Posterior vena cava (tissue), 2 donors: ENCODE results near the gene NIT1. TPM values are rescaled to one million over a fixed set of nuclear protein-coding genes. Genes with fewer than 3 reads are reported as not detected.

Experiments used
- DNase-seq: peaks from one replicate; pipeline ENCODE4 v3.0.0-alpha.2; 2020; ENCODE audit warnings: low spot score
- intact Hi-C, 2 donors: fragments of 100-400 bp; cut with DNase I; formaldehyde crosslinking; loops; one replicate each; pipeline versions ENCODE4 v1.14.1 to v1.14.2; 2022 to 2023
- total RNA-seq, 2 donors: library from RNA; stranded (reverse); fragmentation: NEBNext Ultra II Directional; extraction: Animal tissue kit (Norgen Biotek cat#: 25700); gene quantifications; one replicate each; pipeline ENCODE4 v1.2.1, GENCODE V29; 2021
- donor health status: DM: yes; HTN: yes; CAD: no.
- donor health status: DM: yes; HTN: yes; CAD: no.

Gene NIT1
- total RNA-seq, 2 donors from 2014 or later, result 23.7 to 29.6 TPM

DNA sequence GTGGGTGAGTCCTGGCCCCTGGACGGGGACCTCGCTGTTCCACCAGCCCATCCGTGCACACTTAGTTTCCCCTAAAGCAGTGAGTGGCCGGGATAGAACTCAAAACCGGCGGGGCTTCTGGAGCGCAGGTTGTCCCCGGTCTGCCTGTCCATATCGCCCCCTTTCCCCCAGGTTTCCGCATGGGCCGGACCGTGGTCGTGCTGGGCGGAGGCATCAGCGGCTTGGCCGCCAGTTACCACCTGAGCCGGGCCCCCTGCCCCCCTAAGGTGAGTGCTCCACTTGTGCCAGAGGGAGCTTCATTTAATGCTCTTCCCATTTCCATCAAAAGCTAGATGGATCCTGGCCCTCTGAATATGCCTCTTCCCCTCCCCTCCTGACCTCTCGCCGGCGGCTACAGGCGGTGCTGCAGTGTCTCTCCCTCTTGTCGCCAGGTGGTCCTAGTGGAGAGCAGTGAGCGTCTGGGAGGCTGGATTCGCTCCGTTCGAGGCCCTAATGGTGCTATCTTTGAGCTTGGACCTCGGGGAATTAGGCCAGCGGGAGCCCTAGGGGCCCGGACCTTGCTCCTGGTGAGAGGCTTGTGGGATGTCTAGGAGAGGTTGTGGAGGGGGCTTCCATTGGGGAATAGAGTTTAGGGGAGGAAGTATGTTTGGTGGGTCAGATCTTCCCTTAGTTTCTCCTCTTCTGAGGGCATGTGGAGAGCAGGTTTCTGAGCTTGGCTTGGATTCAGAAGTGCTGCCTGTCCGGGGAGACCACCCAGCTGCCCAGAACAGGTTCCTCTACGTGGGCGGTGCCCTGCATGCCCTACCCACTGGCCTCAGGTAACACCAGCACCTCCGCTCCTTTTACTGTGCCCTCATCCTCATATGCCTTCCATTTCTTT lies 49.0 kb downstream of the NIT1 start:
- intact Hi-C loops, result no loop called here
- peak; percentile 78 for DNase-seq

DNA sequence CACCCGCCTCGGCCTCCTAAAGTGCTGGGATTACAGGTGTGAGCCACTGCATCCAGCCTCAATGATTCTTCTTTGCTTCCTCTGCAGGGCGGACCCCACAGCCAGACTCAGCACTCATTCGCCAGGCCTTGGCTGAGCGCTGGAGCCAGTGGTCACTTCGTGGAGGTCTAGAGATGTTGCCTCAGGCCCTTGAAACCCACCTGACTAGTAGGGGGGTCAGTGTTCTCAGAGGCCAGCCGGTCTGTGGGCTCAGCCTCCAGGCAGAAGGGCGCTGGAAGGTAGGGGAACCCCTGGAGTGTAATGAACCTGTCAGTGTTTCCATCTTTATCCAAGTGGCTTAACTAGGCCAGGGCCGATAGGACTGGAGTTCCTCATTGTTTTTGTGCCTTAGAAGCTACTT lies 51.0 kb downstream of the NIT1 start:
- intact Hi-C loops, result no loop called here
- DNase-seq, result peak; percentile 70

Other genes with a start within 250 kb of the NIT1 start
- gene ITLN1, start 232.9 kb upstream of the NIT1 start, total RNA-seq, result under 1 TPM; 0.29 to 0.60 TPM
- not detected for gene ITLN2, start 163.3 kb upstream of the NIT1 start, total RNA-seq
- 10 to 100 TPM; 16.0 to 17.3 TPM for gene F11R, start 97.0 kb upstream of the NIT1 start, total RNA-seq
- 10 to 100 TPM in 1 of 2 donors, 1 to 10 TPM in 1; 4.5 to 12.5 TPM for gene TSTD1, start 79.1 kb upstream of the NIT1 start, total RNA-seq
- 10 to 100 TPM; 33.5 to 40.0 TPM for gene USF1, start 72.1 kb upstream of the NIT1 start, total RNA-seq
- 10 to 100 TPM; 10.5 to 15.2 TPM for gene ARHGAP30, start 48.2 kb upstream of the NIT1 start, total RNA-seq
- under 1 TPM in 1 of 2 donors, not detected in 1; 0.19 TPM for gene NECTIN4, start 28.5 kb upstream of the NIT1 start, total RNA-seq
- 1 to 10 TPM; 2.4 to 4.2 TPM for gene KLHDC9, start 19.7 kb upstream of the NIT1 start, total RNA-seq
- gene PFDN2, start 68 bp upstream of the NIT1 start, total RNA-seq, result 10 to 100 TPM; 35.8 to 43.6 TPM
- gene DEDD, start 14.6 kb downstream of the NIT1 start, total RNA-seq, result 10 to 100 TPM; 32.1 to 35.8 TPM
- gene UFC1, start 35.9 kb downstream of the NIT1 start, total RNA-seq, result 10 to 100 TPM; 54.8 to 63.0 TPM
- 10 to 100 TPM; 12.9 to 20.8 TPM for gene USP21, start 41.4 kb downstream of the NIT1 start, total RNA-seq
- 10 to 100 TPM; 15.0 to 16.8 TPM for gene PPOX, start 48.3 kb downstream of the NIT1 start, total RNA-seq
- 10 to 100 TPM; 12.7 to 17.3 TPM for gene B4GALT3, start 59.4 kb downstream of the NIT1 start, total RNA-seq
- 100 to 1,000 TPM in 1 of 2 donors, 10 to 100 TPM in 1; 28.0 to 125 TPM for gene ADAMTS4, start 80.9 kb downstream of the NIT1 start, total RNA-seq
- 10 to 100 TPM; 54.3 to 57.9 TPM for gene NDUFS2, start 84.3 kb downstream of the NIT1 start, total RNA-seq
- gene FCER1G, start 97.2 kb downstream of the NIT1 start, total RNA-seq, result 100 to 1,000 TPM in 1 of 2 donors, 10 to 100 TPM in 1; 40.4 to 101 TPM
- not detected for gene APOA2, start 105.5 kb downstream of the NIT1 start, total RNA-seq
- 10 to 100 TPM; 13.4 to 15.0 TPM for gene TOMM40L, start 108.0 kb downstream of the NIT1 start, total RNA-seq
- gene NR1I3, start 120.1 kb downstream of the NIT1 start, total RNA-seq, result not detected
- gene PCP4L1, start 140.6 kb downstream of the NIT1 start, total RNA-seq, result 1 to 10 TPM; 3.0 to 4.6 TPM
- 1 to 10 TPM; 1.3 to 1.5 TPM for gene MPZ, start 191.9 kb downstream of the NIT1 start, total RNA-seq
- 100 to 1,000 TPM; 119 to 123 TPM for gene SDHC, start 196.3 kb downstream of the NIT1 start, total RNA-seq
- gene CFAP126, start 249.8 kb downstream of the NIT1 start, total RNA-seq, result not detected